T-cell (primary cell): Measurements from ENCODE around the gene ZNF845. TPM values are rescaled to one million over a fixed set of nuclear protein-coding genes. Genes with fewer than 3 reads are reported as not detected.
A peak's percentile ranks its signal among the peaks of the same experiment; 100 is the strongest.
"Not testable (repeated sequence)": the region's sequence is repeated elsewhere in the genome, so short reads cannot be mapped to it uniquely, and the experiment has no call there.

ENCODE experiments used
- ATAC-seq, 4 experiments: fragments of 200-7000 bp in 3 of 4; fragments of 150-1000 bp in 1 of 4; cut with Tn5 transposase; replicated peaks in 1 of 4; 1 replicate in 3 of 4; 2 replicates in 1 of 4; pipeline ENCODE4 v1.10.0; 2021; ENCODE audit warnings: moderate library complexity in 3 of 4, mild to moderate bottlenecking in 2 of 4, moderate number of reproducible peaks in 1 of 4
- CTCF ChIA-PET, 2 donors: fragments of 300-600 bp; sonication (Branson Sonifier 250); formaldehyde crosslinking; loops; one replicate each; lab custom pipeline; 2022; ENCODE audit warnings: antibody characterized with exemption in 2 of 2; lab: Charles Lee
- POLR2A ChIA-PET, 2 donors: fragments of 300-600 bp; sonication (Branson Sonifier 250); formaldehyde crosslinking; loops; one replicate each; lab custom pipeline; 2022; ENCODE audit warnings: antibody characterized with exemption in 2 of 2; lab: Charles Lee
- DNase-seq, 35 experiments: peaks; one replicate each; pipeline versions ENCODE4 v3.0.0 to v3.0.0-alpha.2; 2013 to 2023
- H3K27ac ChIP-seq: one replicate; pipeline ENCODE4 v1.5.1; 2013; ENCODE audit warnings: low read length
- H3K27me3 ChIP-seq, 2 experiments: replicated peaks in 1 of 2; 1 replicate in 1 of 2; 2 replicates in 1 of 2; pipeline versions ENCODE4 v1.6.1 to v1.7.0; 2013; ENCODE audit warnings: low read length in 1 of 2, mixed read lengths in 1 of 2; ENCODE audit not compliant: control insufficient read depth in 2 of 2, insufficient read depth in 2 of 2; ENCODE audit errors: extremely low read depth in 1 of 2
- H3K36me3 ChIP-seq, 2 donors: 1 replicate in 1 of 2; 2 replicates in 1 of 2; pipeline versions ENCODE4 v1.6.1 to v1.7.0; 2013; ENCODE audit warnings: low read length in 1 of 2; ENCODE audit not compliant: control insufficient read depth in 2 of 2, insufficient read depth in 1 of 2; ENCODE audit errors: extremely low read depth in 1 of 2
- H3K4me1 ChIP-seq, 2 experiments: 1 replicate in 1 of 2; 2 replicates in 1 of 2; pipeline versions ENCODE4 v1.6.1 to v1.7.0; 2013; ENCODE audit warnings: low read length in 2 of 2, mixed read lengths in 1 of 2; ENCODE audit not compliant: insufficient read depth in 2 of 2, control insufficient read depth in 1 of 2; ENCODE audit errors: extremely low read depth in 1 of 2
- H3K4me3 ChIP-seq, 2 donors: 1 replicate in 1 of 2; 2 replicates in 1 of 2; pipeline versions ENCODE4 v1.5.1 to v1.7.0; 2013; ENCODE audit warnings: mild to moderate bottlenecking in 2 of 2, low read length in 1 of 2, moderate library complexity in 1 of 2; ENCODE audit not compliant: control insufficient read depth in 1 of 2; ENCODE audit errors: extremely low read depth in 1 of 2
- H3K9me3 ChIP-seq: 2 replicates; pipeline ENCODE4 v1.7.0; 2013
- H3K27ac Mint-ChIP-seq, 2 donors: one replicate each; pipeline ENCODE4 v1.8.0; 2020 to 2021; ENCODE audit warnings: mild to moderate bottlenecking in 2 of 2, mixed read lengths in 2 of 2
- H3K27me3 Mint-ChIP-seq, 2 donors: one replicate each; pipeline ENCODE4 v1.8.0; 2021 to 2022; ENCODE audit warnings: mixed read lengths in 2 of 2
- H3K36me3 Mint-ChIP-seq: one replicate; pipeline ENCODE4 v1.8.0; 2021; ENCODE audit warnings: mixed read lengths
- H3K4me1 Mint-ChIP-seq, 3 donors: one replicate each; pipeline ENCODE4 v1.8.0; 2020 to 2022; ENCODE audit warnings: mixed read lengths in 3 of 3, mild to moderate bottlenecking in 1 of 3
- H3K4me3 Mint-ChIP-seq, 3 donors: one replicate each; pipeline ENCODE4 v1.8.0; 2020 to 2022; ENCODE audit warnings: mild to moderate bottlenecking in 3 of 3, mixed read lengths in 3 of 3, moderate library complexity in 3 of 3
- H3K9me3 Mint-ChIP-seq, 3 donors: one replicate each; pipeline ENCODE4 v1.8.0; 2020 to 2022; ENCODE audit warnings: mixed read lengths in 3 of 3
- WGBS: methylation state at CpG from one replicate; pipeline ENCODE4 v1.1.5; 2013; ENCODE audit warnings: missing lambda C conversion rate; ENCODE audit not compliant: insufficient coverage; 5-methylcytosine and 5-hydroxymethylcytosine counted together
- total RNA-seq, 35 experiments: library from RNA in 6 of 35; stranded (reverse) in 6 of 35; fragments of 120-200 nt in 1 of 35; gene quantifications; one replicate each; pipeline versions ENCODE4 v1.2.1 to v1.2.4 and lab custom pipeline; 2013 to 2026

Gene ZNF845
- total RNA-seq, 5 donors from 2014 or later (not counting 1 experiment from before 2014, with no cell fraction given): 7.4 to 14.7 (median 14.4) TPM

DNA sequence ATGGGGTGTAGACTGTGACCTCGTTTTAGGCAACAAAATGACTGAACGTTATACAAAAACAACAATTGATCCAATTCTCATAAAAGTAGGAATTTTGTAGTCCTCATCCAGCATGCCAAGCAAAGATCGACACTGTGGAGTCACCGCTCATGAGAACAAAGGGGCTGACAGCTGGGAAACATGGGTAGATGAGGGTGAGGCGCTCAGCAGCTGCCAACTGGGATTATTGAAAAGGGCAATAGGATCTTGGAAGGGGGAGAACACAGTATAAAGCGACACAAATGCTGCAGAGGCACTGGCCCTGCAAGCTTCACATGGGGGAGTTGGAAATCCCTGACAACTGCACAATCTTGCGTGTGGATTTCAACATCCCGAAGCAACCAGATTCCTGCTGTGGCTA, 56.0 kb downstream of the ZNF845 start:
- WGBS: 94% methylated on average over 6 of the region's 8 CpGs
- no peak for ATAC-seq

GRCh38 chr19:53389978-53390377, 56.4 kb downstream of the ZNF845 start:
- H3K27me3 ChIP-seq: no peaks in the 10 kb centered on the region
- no peak overlapping the region for H3K27ac ChIP-seq
- Mint-ChIP-seq H3K4me1 (peaks cover 5 to 6% (median 6%) of the 10 kb centered on the region in 3 donors), H3K9me3 (peaks cover 13 to 51% (median 43%) of the 10 kb centered on the region in 3 donors), H3K36me3 (peaks cover 31% of the 10 kb centered on the region), H3K4me3 (no peak overlapping the region), H3K27me3 (no peaks in the 10 kb centered on the region), H3K27ac (no peak overlapping the region)
- H3K36me3 ChIP-seq: no peaks in the 10 kb centered on the region
- H3K4me1 ChIP-seq: peaks cover 3 to 6% of the 10 kb centered on the region in 2 experiments
- 58% methylated on average over 11 of the region's 22 CpGs for WGBS
- ChIA-PET CTCF (no interaction called here), POLR2A (no interaction called here)
- DNase-seq: no peak
- no peak for ATAC-seq
- no peak overlapping the region for H3K4me3 ChIP-seq
- H3K9me3 ChIP-seq: peaks cover 7% of the 10 kb centered on the region

More for the DNA sequence above, 56.0 kb downstream of the ZNF845 start:
- Mint-ChIP-seq H3K27me3 (no peaks in the 10 kb centered on the region), H3K36me3 (peaks cover 35% of the 10 kb centered on the region), H3K4me3 (no peak overlapping the region), H3K9me3 (peaks cover 17 to 55% (median 47%) of the 10 kb centered on the region in 3 donors), H3K27ac (no peak overlapping the region), H3K4me1 (peaks cover 2 to 3% (median 3%) of the 10 kb centered on the region in 3 donors)
- H3K36me3 ChIP-seq: no peaks in the 10 kb centered on the region
- no peak overlapping the region for H3K27ac ChIP-seq
- ChIA-PET POLR2A (no interaction called here), CTCF (no interaction called here)
- no peak for DNase-seq
- H3K4me1 ChIP-seq: peaks cover 2 to 3% of the 10 kb centered on the region in 2 experiments
- H3K27me3 ChIP-seq: no peaks in the 10 kb centered on the region
- peaks cover 8% of the 10 kb centered on the region for H3K9me3 ChIP-seq
- peak overlapping the region in 1 of 2 donors; percentile 12 for H3K4me3 ChIP-seq

DNA sequence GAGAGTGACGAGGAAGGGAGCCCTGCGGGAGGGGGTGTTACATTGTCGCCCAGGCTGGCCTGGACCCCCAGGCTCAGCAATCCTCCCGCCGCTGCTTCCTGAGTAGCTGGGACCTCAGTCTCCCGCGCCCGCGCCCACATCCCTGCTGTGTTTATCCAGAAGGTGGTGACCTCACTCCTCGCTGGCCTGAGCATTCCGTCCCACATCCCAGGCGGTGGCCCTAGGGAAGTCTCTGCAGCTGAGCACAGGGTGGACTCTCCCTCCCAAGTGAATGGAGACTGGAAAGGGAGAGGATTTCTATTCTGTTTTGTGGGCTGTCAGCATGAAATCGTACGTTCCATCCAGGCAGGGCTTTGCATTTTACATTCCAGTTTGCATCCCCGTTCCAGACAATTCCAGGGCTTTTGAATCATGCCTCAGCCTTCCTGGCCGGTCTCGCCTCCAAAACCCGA, 61.0 kb downstream of the ZNF845 start:
- Mint-ChIP-seq H3K36me3 (peaks cover 21% of the 10 kb centered on the region), H3K9me3 (peaks cover 0 to 20% (median 12%) of the 10 kb centered on the region in 3 donors), H3K4me1 (peaks cover 28 to 33% (median 31%) of the 10 kb centered on the region in 3 donors), H3K27me3 (no peaks in the 10 kb centered on the region), H3K27ac (peak overlapping the region; percentile 93 to 94), H3K4me3 (peak overlapping the region; percentile 95 to 97 (median 96))
- ATAC-seq (peak in 1 of 4 experiments; percentile 0), DNase-seq (peak in 2 of 35 experiments; percentile 0 to 1)
- POLR2A ChIA-PET: no interaction called here
- H3K4me3 ChIP-seq: peak overlapping the region; percentile 56 to 79
- no peaks in the 10 kb centered on the region for H3K27me3 ChIP-seq
- CTCF ChIA-PET: no interaction called here
- peaks cover 3 to 15% of the 10 kb centered on the region in 2 experiments for H3K4me1 ChIP-seq
- 51% methylated on average over 11 of the region's 18 CpGs for WGBS
- H3K27ac ChIP-seq: peak overlapping the region; percentile 15
- no peaks in the 10 kb centered on the region for H3K9me3 ChIP-seq
- peaks cover 0 to 14% of the 10 kb centered on the region in 2 donors for H3K36me3 ChIP-seq

DNA sequence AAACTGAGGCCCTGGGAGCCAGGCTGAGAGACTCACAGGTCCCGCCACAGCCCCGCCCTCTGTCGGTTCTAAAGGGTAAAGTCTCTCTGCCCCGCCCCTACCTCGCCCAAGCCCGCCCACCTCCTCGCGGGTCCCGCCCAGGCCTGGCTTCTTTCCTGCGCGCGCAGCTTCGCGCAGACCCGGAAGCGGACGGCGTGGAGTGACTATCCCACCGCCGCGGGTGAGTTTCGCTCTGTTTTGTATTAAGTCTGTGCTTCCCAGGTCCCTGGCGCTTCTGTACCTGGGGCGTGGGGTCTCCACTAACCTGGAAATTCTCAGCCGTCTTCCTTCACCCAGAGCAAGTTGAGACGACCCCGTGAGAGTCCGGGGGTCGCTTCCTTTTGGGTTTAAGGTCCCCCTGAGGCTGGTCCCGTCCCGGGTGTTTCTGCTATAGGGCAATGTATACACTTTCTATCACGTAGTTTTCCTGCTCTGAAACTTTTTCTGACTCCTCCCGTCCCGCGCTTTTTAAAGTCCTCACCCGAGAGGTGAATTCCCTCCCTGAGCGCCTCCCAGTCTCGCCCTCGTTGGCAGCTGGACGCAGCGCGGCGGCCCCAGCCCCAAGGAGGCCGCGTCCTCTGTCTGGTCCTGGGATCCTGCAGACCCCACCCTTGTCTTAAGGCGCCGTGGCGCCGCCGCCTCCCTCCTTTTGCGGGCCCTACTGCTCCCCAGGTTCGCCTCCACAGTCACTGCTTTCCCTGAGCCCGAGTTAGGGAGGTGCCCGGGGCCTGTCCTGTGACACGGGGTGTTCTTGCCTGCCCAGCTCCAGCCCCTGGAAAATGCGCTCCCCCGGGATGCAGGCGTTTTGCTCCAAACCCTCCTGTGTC, 61.7 kb downstream of the ZNF845 start, which contains the start of gene ZNF765:
Gene ZNF765, plus strand, starts transcription at position 176 of the 866 bp plus-strand sequence. CDS start 2,867 bp downstream, outside the sequence.
- Histone ChIP-seq H3K9me3 (no peaks in the 10 kb centered on the region), H3K4me3 (peak within 1 kb of the TSS; percentile 79 to 92), H3K4me1 (peaks cover 3 to 15% of the 10 kb centered on the region in 2 experiments), H3K27ac (peak within 1 kb of the TSS; percentile 50), H3K36me3 (peaks cover 0 to 21% of the 10 kb centered on the region in 2 donors), H3K27me3 (no peaks in the 10 kb centered on the region)
- POLR2A ChIA-PET: no interaction called here
- H3K36me3 Mint-ChIP-seq: peaks cover 22% of the 10 kb centered on the region
- peak within 1 kb of the TSS; percentile 93 to 94 for H3K27ac Mint-ChIP-seq
- WGBS: under 1% methylated on average over 46 of the region's 58 CpGs
- peak; percentile 98 to 99 (median 98) for ATAC-seq
- CTCF ChIA-PET: no interaction called here
- peaks cover 0 to 18% (median 8%) of the 10 kb centered on the region in 3 donors for H3K9me3 Mint-ChIP-seq
- H3K27me3 Mint-ChIP-seq: no peaks in the 10 kb centered on the region
- H3K4me1 Mint-ChIP-seq: peaks cover 31 to 35% (median 33%) of the 10 kb centered on the region in 3 donors
- H3K4me3 Mint-ChIP-seq: peak within 1 kb of the TSS; percentile 95 to 97 (median 96)
- DNase-seq: peak; percentile 87 to 99 (median 95)

DNA sequence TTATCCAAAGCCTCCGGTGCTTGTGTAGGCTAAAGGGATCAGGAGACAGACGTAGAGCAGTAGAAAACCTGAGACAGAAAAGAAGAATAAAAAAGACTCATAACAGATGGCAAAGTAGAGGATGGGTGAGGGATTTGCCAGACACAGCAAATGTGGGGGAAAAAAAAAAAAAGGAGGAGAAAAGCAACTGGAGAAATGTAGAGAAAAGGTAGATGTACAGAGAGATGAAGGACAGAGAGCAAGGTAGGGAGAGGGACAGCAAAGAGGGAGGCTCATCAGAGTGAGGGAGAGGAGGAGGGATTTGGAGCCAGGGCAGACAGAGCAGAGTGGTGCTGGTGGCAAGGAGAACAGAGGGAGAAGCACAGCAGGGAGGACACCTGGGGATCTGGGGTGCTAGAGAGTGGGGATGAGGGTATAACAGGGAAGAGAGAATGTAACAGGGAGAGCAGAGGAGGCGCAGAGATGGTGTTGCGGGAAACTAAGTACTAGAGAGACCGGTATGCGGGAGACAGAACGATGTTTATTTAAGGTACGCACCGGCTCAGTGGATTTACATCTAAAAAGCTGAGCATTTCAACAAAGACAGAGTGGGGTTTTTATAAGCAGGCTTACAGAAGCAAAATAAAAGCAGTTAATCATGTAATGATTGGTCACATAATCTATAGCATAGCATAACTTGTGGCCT, 62.4 kb downstream of the ZNF845 start:
- peaks cover 0 to 26% of the 10 kb centered on the region in 2 donors for H3K36me3 ChIP-seq
- peak overlapping the region; percentile 95 to 97 (median 96) for H3K4me3 Mint-ChIP-seq
- POLR2A ChIA-PET, H3K27me3 ChIP-seq, ATAC-seq, CTCF ChIA-PET, H3K9me3 ChIP-seq, DNase-seq, H3K27me3 Mint-ChIP-seq: not testable (repeated sequence)
- peaks cover 29% of the 10 kb centered on the region for H3K36me3 Mint-ChIP-seq
- peaks cover 0 to 13% (median 1%) of the 10 kb centered on the region in 3 donors for H3K9me3 Mint-ChIP-seq
- 35% methylated on average over 6 of the region's 9 CpGs for WGBS
- H3K4me1 ChIP-seq: peaks cover 3 to 15% of the 10 kb centered on the region in 2 experiments
- peak overlapping the region; percentile 79 to 92 for H3K4me3 ChIP-seq
- H3K4me1 Mint-ChIP-seq: peaks cover 34 to 36% (median 34%) of the 10 kb centered on the region in 3 donors
- peak overlapping the region; percentile 50 for H3K27ac ChIP-seq
- H3K27ac Mint-ChIP-seq: peak overlapping the region; percentile 93 to 94

GRCh38 chr19:53396525-53396868, 62.9 kb downstream of the ZNF845 start:
- peaks cover 34 to 36% (median 34%) of the 10 kb centered on the region in 3 donors for H3K4me1 Mint-ChIP-seq
- Histone ChIP-seq H3K27me3 (no peaks in the 10 kb centered on the region), H3K36me3 (peaks cover 0 to 29% of the 10 kb centered on the region in 2 donors), H3K4me3 (no peak overlapping the region), H3K4me1 (peaks cover 3 to 15% of the 10 kb centered on the region in 2 experiments), H3K27ac (no peak overlapping the region), H3K9me3 (no peaks in the 10 kb centered on the region)
- peak overlapping the region; percentile 95 to 97 (median 96) for H3K4me3 Mint-ChIP-seq
- ChIA-PET POLR2A (no interaction called here), CTCF (no interaction called here)
- DNase-seq: no peak
- no peak for ATAC-seq
- peaks cover 34% of the 10 kb centered on the region for H3K36me3 Mint-ChIP-seq
- no peak overlapping the region for H3K27ac Mint-ChIP-seq
- WGBS: no CpG with 5 or more reads among the region's 1 CpG
- no peaks in the 10 kb centered on the region for H3K27me3 Mint-ChIP-seq
- peaks cover 0 to 8% (median under 1%) of the 10 kb centered on the region in 3 donors for H3K9me3 Mint-ChIP-seq
